Measurements from ENCODE around the gene INTS1. TPM values are rescaled to one million over a fixed set of nuclear protein-coding genes. Genes with fewer than 3 reads are reported as not detected.

INTS1 gene
- total and polyA plus RNA-seq, 2 of the 4 experiments (the other 2 are of a cell fraction): 9.3 to 40.1 TPM

DNA sequence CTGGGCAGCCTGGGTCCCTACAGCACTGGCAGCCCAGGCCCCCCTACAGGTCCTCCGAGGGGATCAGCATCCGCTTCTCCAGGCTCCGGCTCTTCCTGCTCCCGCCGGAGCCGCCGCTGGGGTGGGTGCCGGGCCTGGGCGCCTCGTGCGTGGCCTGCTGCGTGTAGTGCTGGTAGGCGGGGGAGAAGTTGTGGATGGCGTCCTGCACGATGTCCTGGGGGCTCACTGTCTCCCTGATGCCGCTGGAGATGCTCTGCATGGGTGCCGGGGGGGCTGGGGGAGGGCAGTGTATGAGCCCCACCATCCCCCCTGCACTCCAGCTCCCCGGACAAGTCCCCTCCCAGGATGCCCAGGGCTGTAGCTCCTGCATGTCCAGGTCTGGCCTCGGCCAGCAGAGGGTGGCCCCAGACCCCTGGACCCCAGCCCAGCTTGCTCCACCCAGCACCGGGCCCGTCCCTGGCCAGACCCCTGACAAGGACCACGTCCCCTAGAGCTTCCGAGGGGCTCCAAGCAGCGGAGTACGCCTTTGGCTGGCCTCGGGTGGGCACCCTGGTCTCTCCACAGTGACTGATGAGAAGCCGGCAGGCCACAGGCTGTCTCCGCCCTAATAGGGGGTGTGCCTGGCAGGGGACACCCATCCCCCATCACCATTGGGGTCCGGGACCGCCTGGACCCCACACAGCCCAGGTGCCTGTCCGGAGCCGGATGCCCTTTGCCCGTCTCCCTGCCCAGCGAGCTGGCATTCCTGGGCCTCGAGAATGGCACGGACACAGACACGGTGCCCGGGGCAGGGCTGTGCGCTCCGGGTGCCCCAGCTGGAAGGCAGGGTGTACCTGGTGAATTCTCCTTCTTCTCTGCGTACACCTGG, 43.0 kb upstream of the INTS1 start:
- BruUV-seq (replicated peaks): no TSS peak
- Histone ChIP-seq H4K20me1 (ENCODE audit: insufficient read depth, low read length) (no peaks in the 10 kb centered on the region; the same call in 1 of the 2 replicates), H2BK5ac (ENCODE audit: low read depth, low read length, poor library complexity, severe bottlenecking) (no peak overlapping the region), H3K4me1 (ENCODE audit: control insufficient read depth, insufficient read depth, low read length) (no peaks in the 10 kb centered on the region), H3K79me1 (ENCODE audit: low read depth in 1 of 2, low read length in 2 of 2) (peaks cover 0 to 12% of the 10 kb centered on the region in 2 experiments; a peak in 1 of 4 replicates), H4K8ac (ENCODE audit: low read depth in 2 of 2, low read length in 2 of 2) (no peak overlapping the region), H3K18ac (ENCODE audit: low read depth, low read length) (no peak overlapping the region), H3K27me3 (ENCODE audit: control insufficient read depth, insufficient read depth, low read length) (no peaks in the 10 kb centered on the region), H3K36me3 (ENCODE audit: control insufficient read depth, insufficient read depth, low read length) (peaks cover 24% of the 10 kb centered on the region), H2AFZ (replicated peaks; ENCODE audit: low read length, poor library complexity) (no peak overlapping the region), H3K56ac (ENCODE audit: extremely low read depth, insufficient read depth, low read length) (no peak overlapping the region), H2BK15ac (ENCODE audit: low read depth, low read length) (no peak overlapping the region), H4K5ac (ENCODE audit: low read depth, low read length) (no peak overlapping the region), H2AK9ac (replicated peaks; ENCODE audit: low read depth, low read length, poor library complexity) (no peak overlapping the region), H3K4me3 (ENCODE audit: insufficient read depth, low read depth, low read length) (no peak overlapping the region), H3K4me2 (ENCODE audit: low read depth, low read length) (no peak overlapping the region), H2BK120ac (ENCODE audit: low read depth, low read length) (no peak overlapping the region), H3K14ac (replicated peaks; ENCODE audit: low read depth, low read length) (no peak overlapping the region), H4K91ac (ENCODE audit: insufficient read depth, low read depth, low read length) (no peak overlapping the region), H2BK20ac (ENCODE audit: low read depth, low read length) (no peak overlapping the region), H2AK5ac (ENCODE audit: low read depth, low read length) (no peak overlapping the region), H3K27ac (ENCODE audit: insufficient read depth, low read length) (no peak overlapping the region), H3K23ac (ENCODE audit: low read depth, low read length) (no peak overlapping the region), H3K9ac (ENCODE audit: low read depth, low read length) (no peak overlapping the region), H3K9me1 (ENCODE audit: insufficient read depth, low read length) (no peaks in the 10 kb centered on the region; the same call in 1 of the 2 replicates), H3K4ac (ENCODE audit: low read depth, low read length) (no peak overlapping the region), H3K9me3 (ENCODE audit: control insufficient read depth, insufficient read depth, low read length) (no peaks in the 10 kb centered on the region)
- ChIA-PET POLR2A (ENCODE audit: unreplicated experiment) (no interaction called here), CTCF (no interaction called here)
- in situ Hi-C loops (cut with MboI; ENCODE audit: low sequenced_read_pairs): no loop called here
- no peak for ATAC-seq (ENCODE audit: low read depth)
- dilution Hi-C loops (cut with HindIII; ENCODE audit: low sequenced_read_pairs, unreplicated experiment): no loop called here
- TF ChIP-seq MAFK (IDR thresholded peaks at IDR 0.05; ENCODE audit: low read depth, low read length): no peak
- TF ChIP-seq FOS (IDR thresholded peaks at IDR 0.05; ENCODE audit: low read depth, low read length): no peak
- TF ChIP-seq POLR2A (IDR thresholded peaks at IDR 0.05; ENCODE audit: low read depth, low read length): peak; percentile 61
- intact Hi-C loops (cut with micrococcal nuclease): no loop called here
- no peak for DNase-seq
- 89% methylated on average over 8 of the region's 41 CpGs; no CpG with 5 or more reads in 1 of the 2 experiments for WGBS, 2 experiments (ENCODE audit: extremely low coverage in 2 of 2, insufficient read length in 1 of 2)

Data from IMR-90 (cell line).